HepG2 (cell line): Measurements from ENCODE around the gene GALNT9. TPM values are rescaled to one million over a fixed set of nuclear protein-coding genes. Genes with fewer than 3 reads are reported as not detected.

Experiments used
- ATAC-seq: fragments of 200-7000 bp; cut with Tn5 transposase; 3 replicates; pipeline ENCODE4 v1.9.1; 2020; ENCODE audit warnings: mild to moderate bottlenecking, moderate library complexity
- BruUV-seq: library from RNA; stranded (reverse); fragments of 400-500 nt; replicated peaks from 2 replicates; lab custom pipeline; 2021; lab: Mats Ljungman, UMichigan
- CTCF ChIA-PET: fragments of 300-600 bp; formaldehyde crosslinking; extraction: SDS; loops from one replicate; lab custom pipeline; 2021; ENCODE audit warnings: low total read pairs, inconsistent platforms, low intra/inter-chr PET ratio; lab: Yijun Ruan, JAX
- POLR2A ChIA-PET: fragments of 350-600 bp; sonication (Branson Sonifier 250); formaldehyde crosslinking; loops from one replicate; lab custom pipeline; 2020; ENCODE audit warnings: antibody characterized with exemption, inconsistent platforms; lab: Yijun Ruan, JAX
- DNase-seq: peaks from one replicate; pipeline ENCODE4 v3.0.0-alpha.2; 2015; ENCODE audit warnings: low spot score
- FAIRE-seq: peaks from 3 replicates; lab custom pipeline; 2011; peaks lifted over from hg19 to GRCh38; lab: Jason Lieb, UNC
- H2AFZ ChIP-seq: one replicate; pipeline ENCODE4 v1.6.1; 2011; ENCODE audit warnings: low read length, inconsistent platforms
- H3K27ac ChIP-seq: fragments of 300-600 bp; 3 replicates; pipeline ENCODE4 v1.8.0; 2011; ENCODE audit warnings: mixed run types, mild to moderate bottlenecking, mixed read lengths, low read length, inconsistent platforms; ENCODE audit not compliant: insufficient read depth; ENCODE audit errors: extremely low read length
- H3K27me3 ChIP-seq, 2 experiments: fragments of 200-600 bp in 1 of 2; 2 replicates in 1 of 2; 3 replicates in 1 of 2; pipeline versions ENCODE4 v1.6.0 to v1.8.0; 2011; ENCODE audit warnings: low read length in 2 of 2, mild to moderate bottlenecking in 2 of 2, moderate library complexity in 2 of 2, inconsistent platforms in 1 of 2; ENCODE audit not compliant: insufficient read depth in 2 of 2, control insufficient read depth in 1 of 2
- H3K36me3 ChIP-seq, 2 experiments: fragments of 200-600 bp in 1 of 2; replicated peaks in 1 of 2; 2 replicates in 1 of 2; 3 replicates in 1 of 2; pipeline versions ENCODE4 v1.5.1 to v1.8.0; 2011; ENCODE audit warnings: low read length in 2 of 2, inconsistent platforms in 1 of 2; ENCODE audit not compliant: insufficient read depth in 2 of 2, control insufficient read depth in 1 of 2
- H3K4me1 ChIP-seq: 2 replicates; pipeline ENCODE4 v1.5.1; 2012; ENCODE audit warnings: low read length, inconsistent platforms; ENCODE audit not compliant: insufficient read depth
- H3K4me2 ChIP-seq: 2 replicates; pipeline ENCODE4 v1.6.0; 2011; ENCODE audit warnings: low read depth, low read length, inconsistent platforms
- H3K4me3 ChIP-seq, 3 experiments: fragments of 200-600 bp in 1 of 3; sonication (generic), shearing (Covaris generic) in 1 of 3; replicated peaks in 1 of 3; 2 replicates each; pipeline ENCODE4 v1.5.1; 2011 to 2016; ENCODE audit warnings: low read length in 3 of 3, inconsistent platforms in 2 of 3, low read depth in 2 of 3, mild to moderate bottlenecking in 2 of 3, control low read depth in 1 of 3, mixed read lengths in 1 of 3; ENCODE audit not compliant: insufficient read depth in 1 of 3
- H3K79me2 ChIP-seq: one replicate; pipeline ENCODE4 v1.6.1; 2011; ENCODE audit warnings: low read length, inconsistent platforms; ENCODE audit not compliant: insufficient read depth
- H3K9ac ChIP-seq: 2 replicates; pipeline ENCODE4 v1.6.0; 2011; ENCODE audit warnings: mild to moderate bottlenecking, low read depth, low read length, inconsistent platforms; ENCODE audit not compliant: insufficient read depth
- H3K9me3 ChIP-seq: 2 replicates; pipeline ENCODE4 v1.5.1; 2012; ENCODE audit warnings: mild to moderate bottlenecking, low read length
- H4K20me1 ChIP-seq: 2 replicates; pipeline ENCODE4 v1.6.0; 2011; ENCODE audit warnings: inconsistent platforms, mild to moderate bottlenecking, low read length, moderate library complexity; ENCODE audit not compliant: insufficient read depth
- GATAD1 ChIP-seq: IDR thresholded peaks from 2 replicates; pipeline ENCODE4 v1.6.1; 2016; ENCODE audit warnings: missing genetic modification reagents, missing compliant biosample characterization
- HNRNPL ChIP-seq: fragments of 200-400 bp; formaldehyde crosslinking; IDR thresholded peaks from 2 replicates; pipeline ENCODE4 v1.6.1; 2017; ENCODE audit warnings: mild to moderate bottlenecking, low read depth, low read length
- ZNF792 ChIP-seq: IDR thresholded peaks from 2 replicates; pipeline ENCODE4 v1.6.1; 2016
- WGBS: methylation state at CpG from one replicate; pipeline ENCODE4 v1.1.6; 2017; ENCODE audit warnings: low lambda C conversion rate; 5-methylcytosine and 5-hydroxymethylcytosine counted together
- in situ Hi-C: cut with HindIII; loops from 2 replicates; pipeline ENCODE4 v1.10.0; 2017; ENCODE audit warnings: low pct_unique_long_range_greater_than_20kb; ENCODE audit not compliant: extremely low pct_ligation_motif_present
- intact Hi-C: fragments of 100-400 bp; cut with micrococcal nuclease; formaldehyde crosslinking; loops from one replicate; pipeline ENCODE4 v1.10.0; 2022; ENCODE audit not compliant: unreplicated experiment
- polyA plus RNA-seq, 8 experiments: library from polyadenylated mRNA; depleted of rRNA in 3 of 8; stranded (reverse) in 7 of 8; unstranded in 1 of 8; fragments of >200 nt; fragmentation: Illumina TruSeq in 4 of 8; extraction: Trizol in 4 of 8; gene quantifications; 2 replicates each; pipeline versions ENCODE4 v1.2.1 to v1.2.3, GENCODE V29; 2011 to 2016; ENCODE audit warnings: low read depth in 4 of 8, missing spikeins in 1 of 8, mixed read lengths in 1 of 8; ENCODE audit not compliant: insufficient read depth in 1 of 8
- total RNA-seq, 5 experiments: library from RNA; depleted of rRNA; stranded (reverse); fragments of >200 nt; fragmentation: Illumina TruSeq; extraction: Trizol; gene quantifications; 2 replicates each; pipeline ENCODE4 v1.2.3, GENCODE V29; 2016; ENCODE audit warnings: low read depth in 1 of 5

Gene GALNT9
- total and polyA plus RNA-seq, 2 of the 13 experiments (the other 11 are each of a cell fraction or from before 2014, with no cell fraction given): 0.04 TPM; not detected in 1

DNA sequence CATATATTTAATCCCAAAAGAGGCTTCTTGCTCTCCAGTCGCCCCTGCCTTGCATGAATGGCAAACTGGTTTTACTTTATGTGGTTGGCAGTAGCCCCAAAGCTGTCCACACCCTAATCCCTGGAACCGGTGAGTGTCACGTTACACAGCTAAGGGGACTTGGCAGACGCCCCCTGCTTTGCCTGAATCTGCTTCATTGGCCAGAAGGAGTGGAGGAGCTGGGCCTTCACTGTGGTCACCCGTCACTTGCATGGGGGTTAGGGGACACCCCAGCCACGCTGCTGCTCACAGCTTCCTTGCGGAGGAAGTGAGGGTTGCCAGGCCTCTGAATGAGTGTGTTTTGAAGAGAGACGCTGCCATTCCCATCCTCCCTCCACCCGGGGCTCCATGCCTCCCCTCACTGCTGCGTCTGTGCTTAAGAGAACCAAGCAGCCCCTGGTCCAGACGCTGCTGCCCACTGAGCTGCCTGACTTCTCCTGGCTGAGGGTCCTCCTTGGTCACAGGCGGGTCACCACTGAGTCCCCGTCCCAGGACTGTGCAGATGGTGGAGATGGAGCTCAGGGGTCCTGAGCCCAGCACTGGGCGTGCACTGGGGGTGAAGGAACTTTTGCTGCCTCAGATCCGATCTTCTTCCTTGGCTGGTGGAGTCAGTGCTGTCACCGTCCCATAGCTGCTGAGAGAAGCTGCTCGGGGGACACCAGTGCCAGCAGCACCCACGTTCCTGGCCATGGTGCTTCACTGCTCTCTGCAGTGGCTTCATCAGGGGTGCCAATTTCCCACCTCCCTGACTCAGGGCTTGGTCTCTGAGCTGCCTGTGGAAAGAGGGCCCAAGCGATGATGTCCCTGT is 39.8 kb downstream of the GALNT9 start (continued):
- TF ChIP-seq GATAD1 (CRISPR knock-in tag): no peak

DNA sequence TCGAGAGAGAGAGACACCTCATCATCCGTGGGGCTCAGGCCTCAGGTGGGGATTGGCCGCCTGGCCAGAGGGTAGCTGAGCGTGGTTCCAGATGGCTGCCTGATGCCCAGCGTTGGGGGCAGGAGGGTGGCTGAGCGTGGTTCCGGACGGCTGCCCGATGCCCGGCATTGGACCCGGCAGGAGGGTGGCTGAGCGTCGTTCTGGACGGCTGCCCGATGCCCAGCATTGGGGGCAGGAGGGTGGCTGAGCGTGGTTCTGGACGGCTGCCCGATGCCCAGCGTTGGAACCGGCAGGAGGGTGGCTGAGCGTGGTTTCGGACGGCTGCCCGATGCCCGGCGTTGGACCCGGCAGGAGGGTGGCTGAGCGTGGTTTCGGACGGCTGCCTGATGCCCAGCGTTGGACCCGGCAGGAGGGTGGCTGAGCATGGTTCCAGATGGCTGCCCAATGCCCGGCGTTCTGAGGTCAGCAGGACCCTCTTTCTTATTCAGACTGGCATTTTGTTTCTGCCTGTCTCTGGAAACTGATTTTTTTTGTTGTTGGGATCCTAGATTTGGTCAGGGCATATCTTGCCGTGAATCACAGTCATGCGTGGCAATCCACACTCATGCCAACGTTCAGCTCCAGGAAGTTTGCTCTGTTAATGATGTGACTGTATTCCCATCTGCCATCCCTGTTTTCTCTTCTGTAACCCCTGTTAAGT is 40.7 kb downstream of the GALNT9 start:
- Histone ChIP-seq H3K27ac (no peak overlapping the region), H3K4me2 (no peak overlapping the region), H3K4me1 (peaks cover 1% of the 10 kb centered on the region), H4K20me1 (peaks cover 3% of the 10 kb centered on the region; the same call in 1 of the 2 replicates), H3K9ac (no peak overlapping the region), H3K27me3 (peaks cover 6 to 71% of the 10 kb centered on the region in 2 experiments), H3K9me3 (no peaks in the 10 kb centered on the region), H3K79me2 (no peaks in the 10 kb centered on the region), H3K4me3 (no peak overlapping the region), H2AFZ (no peak overlapping the region), H3K36me3 (no peaks in the 10 kb centered on the region)
- BruUV-seq: no TSS peak
- 40% methylated on average over 20 of the region's 37 CpGs for WGBS
- FAIRE-seq (no peak), ATAC-seq (no peak), DNase-seq (no peak)
- POLR2A ChIA-PET: no interaction called here
- CTCF ChIA-PET: interaction anchor here (0.7 kb wide), 1 partner anchor 28 kb away, joined by 3 read pairs; no protein-coding TSS in a partner anchor
- in situ Hi-C loops: no loop called here
- intact Hi-C loops: no loop called here
- TF ChIP-seq HNRNPL (0 out of 2 replicates have a peak, but pooled peaks have one; percentile 48), ZNF792 (CRISPR knock-in tag) (no peak)
